Left ventricle myocardium inferior (tissue), 1 donor: Measurements from ENCODE around the gene PLXNA4. TPM values are rescaled to one million over a fixed set of nuclear protein-coding genes. Genes with fewer than 3 reads are reported as not detected.
"Not testable (repeated sequence)": the region's sequence is repeated elsewhere in the genome, so short reads cannot be mapped to it uniquely, and the experiment has no call there.

Source experiments
- DNase-seq: peaks from one replicate; pipeline ENCODE4 v3.0.0-alpha.2; 2020
- H3K27ac ChIP-seq: fragments of 200-600 bp; replicated peaks from 2 replicates; pipeline ENCODE4 v1.8.0; 2021
- H3K27me3 ChIP-seq: fragments of 200-600 bp; 2 replicates; pipeline ENCODE4 v1.8.0; 2021; ENCODE audit warnings: low read depth
- H3K36me3 ChIP-seq: fragments of 200-600 bp; 2 replicates; pipeline ENCODE4 v1.8.0; 2021
- H3K4me1 ChIP-seq: fragments of 200-600 bp; 2 replicates; pipeline ENCODE4 v1.8.0; 2021
- H3K4me3 ChIP-seq: fragments of 200-600 bp; 2 replicates; pipeline ENCODE4 v1.8.0; 2021; ENCODE audit warnings: mild to moderate bottlenecking, moderate library complexity
- H3K9me3 ChIP-seq: fragments of 200-600 bp; replicated peaks from 2 replicates; pipeline ENCODE4 v1.8.0; 2021
- intact Hi-C: fragments of 100-400 bp; cut with micrococcal nuclease; formaldehyde crosslinking; loops from one replicate; pipeline ENCODE4 v1.11.0; 2022
- total RNA-seq: library from RNA; stranded (reverse); fragmentation: NEBNext Ultra II Directional; extraction: Animal tissue kit (Norgen Biotek cat#: 25700); gene quantifications from one replicate; pipeline ENCODE4 v1.2.1, GENCODE V29; 2021
- TF ChIP-seq, protein P1 (sequence below): fragments of 200-600 bp; IDR thresholded peaks from 2 replicates; pipeline ENCODE4 v1.8.0; 2021; ENCODE audit warnings: antibody characterized with exemption, mild to moderate bottlenecking, borderline replicate concordance
- donor health status: DM: no; HTN: yes; CAD: no; lungs with severe emphysema.

The PLXNA4 gene
- total RNA-seq, 1 donor from 2014 or later: 18.1 TPM

DNA sequence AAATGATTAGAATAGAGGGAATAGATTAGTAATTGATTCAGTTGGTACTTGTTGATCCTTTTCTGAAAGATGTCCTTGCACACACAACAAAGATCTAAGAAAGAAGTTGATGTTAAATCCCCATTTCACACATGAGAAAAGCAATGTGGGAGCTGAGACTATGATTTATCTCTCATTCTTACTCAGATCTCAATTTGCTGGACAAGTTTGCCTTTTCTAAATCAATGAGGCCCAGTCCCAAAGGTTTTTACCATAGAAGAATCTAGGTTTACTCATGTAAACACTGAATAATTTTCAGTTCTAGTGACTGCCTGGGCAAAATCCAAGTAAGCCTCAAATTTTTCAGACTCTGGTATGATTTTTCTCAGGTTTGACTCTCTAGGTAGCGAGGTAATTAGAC lies 25.5 kb upstream of the PLXNA4 start:
- no peak for DNase-seq

DNA sequence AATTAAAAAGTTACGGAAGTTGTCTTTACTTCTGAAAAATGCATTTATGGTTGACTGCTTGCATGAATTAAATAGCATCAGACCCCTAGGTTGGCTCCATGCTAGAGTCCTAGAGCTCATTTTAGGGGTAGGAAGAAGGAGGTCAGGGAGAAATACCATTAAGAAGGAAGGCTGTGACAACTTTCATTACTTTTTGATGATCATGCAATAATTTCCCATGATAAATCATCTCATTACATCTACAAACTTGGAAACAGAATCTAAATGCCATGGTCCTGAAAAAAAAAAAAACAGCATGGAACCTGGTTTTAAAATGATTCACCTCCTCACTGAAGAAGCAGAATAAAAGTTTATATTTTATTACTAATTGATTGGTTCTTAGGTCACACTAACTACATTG lies 20.3 kb upstream of the PLXNA4 start:
- no peak overlapping the region for H3K4me3 ChIP-seq
- TF ChIP-seq, protein P1, sequence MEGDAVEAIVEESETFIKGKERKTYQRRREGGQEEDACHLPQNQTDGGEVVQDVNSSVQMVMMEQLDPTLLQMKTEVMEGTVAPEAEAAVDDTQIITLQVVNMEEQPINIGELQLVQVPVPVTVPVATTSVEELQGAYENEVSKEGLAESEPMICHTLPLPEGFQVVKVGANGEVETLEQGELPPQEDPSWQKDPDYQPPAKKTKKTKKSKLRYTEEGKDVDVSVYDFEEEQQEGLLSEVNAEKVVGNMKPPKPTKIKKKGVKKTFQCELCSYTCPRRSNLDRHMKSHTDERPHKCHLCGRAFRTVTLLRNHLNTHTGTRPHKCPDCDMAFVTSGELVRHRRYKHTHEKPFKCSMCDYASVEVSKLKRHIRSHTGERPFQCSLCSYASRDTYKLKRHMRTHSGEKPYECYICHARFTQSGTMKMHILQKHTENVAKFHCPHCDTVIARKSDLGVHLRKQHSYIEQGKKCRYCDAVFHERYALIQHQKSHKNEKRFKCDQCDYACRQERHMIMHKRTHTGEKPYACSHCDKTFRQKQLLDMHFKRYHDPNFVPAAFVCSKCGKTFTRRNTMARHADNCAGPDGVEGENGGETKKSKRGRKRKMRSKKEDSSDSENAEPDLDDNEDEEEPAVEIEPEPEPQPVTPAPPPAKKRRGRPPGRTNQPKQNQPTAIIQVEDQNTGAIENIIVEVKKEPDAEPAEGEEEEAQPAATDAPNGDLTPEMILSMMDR: no peak
- H3K27ac ChIP-seq: no peak overlapping the region
- H3K27me3 ChIP-seq: peaks cover 22% of the 10 kb centered on the region
- H3K36me3 ChIP-seq: no peaks in the 10 kb centered on the region
- no peaks in the 10 kb centered on the region for H3K9me3 ChIP-seq
- intact Hi-C loops: no loop called here
- DNase-seq: no peak
- H3K4me1 ChIP-seq: no peaks in the 10 kb centered on the region

More for the DNA sequence above, 25.5 kb upstream of the PLXNA4 start:
- no peaks in the 10 kb centered on the region for H3K36me3 ChIP-seq
- intact Hi-C loops: no loop called here
- TF ChIP-seq, protein P1: no peak
- H3K27ac ChIP-seq: no peak overlapping the region
- no peak overlapping the region for H3K4me3 ChIP-seq
- H3K9me3 ChIP-seq: no peaks in the 10 kb centered on the region
- H3K4me1 ChIP-seq: no peaks in the 10 kb centered on the region
- peaks cover 8% of the 10 kb centered on the region for H3K27me3 ChIP-seq

DNA sequence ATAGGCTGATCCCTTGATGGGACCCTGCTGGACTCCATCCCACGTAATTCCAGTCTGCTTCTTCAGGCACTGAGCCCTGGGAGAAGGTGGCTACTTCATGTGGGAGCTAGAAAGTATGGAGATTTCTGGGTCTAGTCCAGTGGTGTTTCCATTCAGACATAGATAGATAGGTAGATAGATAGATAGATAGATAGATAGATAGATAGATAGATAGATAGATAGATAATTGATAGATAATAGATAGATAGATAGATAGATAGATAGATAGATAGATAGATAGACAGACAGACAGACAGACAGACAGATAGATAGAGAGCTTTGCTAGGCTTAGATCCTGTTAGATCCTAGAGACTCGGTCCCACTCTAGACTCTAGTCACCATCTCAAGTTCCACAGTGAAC lies 18.5 kb upstream of the PLXNA4 start:
- H3K4me1 ChIP-seq, H3K36me3 ChIP-seq, H3K27ac ChIP-seq, H3K9me3 ChIP-seq, intact Hi-C loops, DNase-seq, H3K4me3 ChIP-seq: not testable (repeated sequence)
- H3K27me3 ChIP-seq: peaks cover 22% of the 10 kb centered on the region

GRCh38 chr7:132592936-132593335 lies 16.7 kb upstream of the PLXNA4 start:
- Histone ChIP-seq H3K4me1 (no peaks in the 10 kb centered on the region), H3K27me3 (peaks cover 28% of the 10 kb centered on the region), H3K36me3 (no peaks in the 10 kb centered on the region), H3K9me3 (no peaks in the 10 kb centered on the region), H3K4me3 (no peak overlapping the region), H3K27ac (no peak overlapping the region)
- no peak for DNase-seq
- TF ChIP-seq, protein P1: no peak
- intact Hi-C loops: no loop called here

GRCh38 chr7:132592231-132592920 lies 16.1 kb upstream of the PLXNA4 start:
- H3K4me3 ChIP-seq: no peak overlapping the region
- no peaks in the 10 kb centered on the region for H3K4me1 ChIP-seq
- peaks cover 28% of the 10 kb centered on the region for H3K27me3 ChIP-seq
- H3K27ac ChIP-seq: no peak overlapping the region
- H3K36me3 ChIP-seq: no peaks in the 10 kb centered on the region
- intact Hi-C loops: no loop called here
- TF ChIP-seq, protein P1: no peak
- no peaks in the 10 kb centered on the region for H3K9me3 ChIP-seq
- no peak for DNase-seq

- H3K4me1 ChIP-seq: no peaks in the 10 kb centered on the region
- DNase-seq: no peak
- peaks cover 33% of the 10 kb centered on the region for H3K27me3 ChIP-seq
- H3K36me3 ChIP-seq: no peaks in the 10 kb centered on the region
- TF ChIP-seq, protein P1: no peak
- no peak overlapping the region for H3K4me3 ChIP-seq
- intact Hi-C loops: no loop called here
- no peak overlapping the region for H3K27ac ChIP-seq
- H3K9me3 ChIP-seq: no peaks in the 10 kb centered on the region
Measured at GRCh38 chr7:132590162-132590561, 13.9 kb upstream of the PLXNA4 start.
